GM12865 (cell line): ENCODE results near the gene KCTD6.

Source experiments
- DNase-seq: peaks from one replicate; pipeline ENCODE4 v3.0.0; 2010; ENCODE audit warnings: low read depth
- H3K4me3 ChIP-seq: 2 replicates; pipeline ENCODE4 v1.5.1; 2011; ENCODE audit warnings: mild to moderate bottlenecking, low read depth, low read length, control low read depth
- CTCF ChIP-seq: IDR thresholded peaks from 2 replicates; pipeline ENCODE4 v1.5.1; 2011; ENCODE audit warnings: low read length, control low read depth, low read depth, inconsistent platforms; ENCODE audit not compliant: insufficient read depth; ENCODE audit errors: missing control alignments

KCTD6 gene

DNA sequence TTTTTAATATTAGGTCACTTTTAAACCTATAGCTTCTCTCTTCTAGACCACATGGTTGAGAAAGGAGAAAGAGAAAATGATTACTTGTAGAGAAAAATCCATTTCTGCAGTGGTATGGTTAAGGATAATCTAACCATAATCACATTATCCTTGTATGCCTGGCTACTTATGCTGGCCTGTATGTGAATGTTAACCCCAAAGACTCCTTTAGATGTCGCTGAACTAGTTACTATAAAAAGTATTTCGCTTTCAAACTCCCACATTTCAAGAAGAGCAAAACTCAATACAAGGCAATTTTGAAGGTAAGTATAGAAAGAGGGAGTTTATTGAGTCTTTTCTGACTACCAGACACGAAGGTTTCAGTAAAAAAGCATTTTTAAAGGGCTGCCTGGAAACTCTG is 2.2 kb downstream of the KCTD6 start:
- H3K4me3 ChIP-seq, result no peak overlapping the region
- no peak for TF ChIP-seq CTCF
- no peak for DNase-seq

DNA sequence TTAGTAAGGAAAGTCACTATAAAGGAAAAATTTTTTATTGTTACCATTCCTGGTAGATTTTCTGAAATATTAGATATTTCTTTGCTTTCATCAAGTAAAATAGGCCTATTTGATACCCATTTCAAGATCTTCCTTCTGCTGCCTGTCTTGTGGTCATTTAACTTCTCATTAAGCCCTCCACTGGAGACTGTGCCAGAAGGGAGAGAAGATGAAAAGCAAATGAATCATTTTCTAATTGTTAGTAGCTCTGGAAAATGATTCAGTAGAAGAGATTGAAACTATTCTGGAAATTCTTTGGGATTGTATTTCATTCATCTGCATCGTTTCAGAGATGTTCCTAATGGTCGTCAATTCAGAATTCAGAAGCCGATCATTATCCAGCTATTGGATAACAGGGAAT is 3.2 kb downstream of the KCTD6 start:
- no peak for TF ChIP-seq CTCF
- no peak for DNase-seq
- no peak overlapping the region for H3K4me3 ChIP-seq

GRCh38 chr3:58496206-58496857 is 4.4 kb downstream of the KCTD6 start:
- no peak for TF ChIP-seq CTCF
- no peak overlapping the region for H3K4me3 ChIP-seq
- no peak for DNase-seq

- no peak for TF ChIP-seq CTCF
- no peak for DNase-seq
- no peak overlapping the region for H3K4me3 ChIP-seq
These were observed 5.2 kb downstream of the KCTD6 start for GRCh38 chr3:58497097-58497496.

- no peak for DNase-seq
- no peak overlapping the region for H3K4me3 ChIP-seq
- no peak for TF ChIP-seq CTCF
These were observed 11.0 kb downstream of the KCTD6 start for GRCh38 chr3:58502872-58503271.

- no peak for DNase-seq
- no peak for TF ChIP-seq CTCF
- no peak overlapping the region for H3K4me3 ChIP-seq
These were observed 15.6 kb downstream of the KCTD6 start for GRCh38 chr3:58507356-58508078.

DNA sequence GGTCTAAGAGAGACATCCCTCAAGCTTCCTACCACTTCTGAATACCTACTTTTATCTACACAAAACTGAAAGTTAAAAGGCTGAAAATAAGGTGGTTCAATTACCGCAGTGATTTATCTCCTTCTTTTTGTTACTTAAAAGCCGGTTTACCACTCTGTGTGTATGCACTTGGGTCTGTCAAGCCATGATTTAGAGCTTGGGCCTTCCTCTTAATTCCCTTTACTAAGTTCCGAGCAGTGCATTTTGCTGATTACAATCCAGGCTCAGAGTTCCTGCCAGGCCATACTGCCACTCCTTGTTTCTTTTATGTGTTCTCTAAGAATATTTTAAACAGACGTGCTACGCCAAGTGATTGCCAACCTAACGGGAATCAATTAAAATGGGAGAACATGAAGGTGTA is 16.5 kb downstream of the KCTD6 start:
- TF ChIP-seq CTCF, result no peak
- DNase-seq, result no peak
- H3K4me3 ChIP-seq, result no peak overlapping the region
